ENCODE data around the gene SYNE1. TPM values are rescaled to one million over a fixed set of nuclear protein-coding genes. Genes with fewer than 3 reads are reported as not detected.

Gene SYNE1
- total and polyA plus RNA-seq, 10 donors: 27.8 to 336 (median 247) TPM

DNA sequence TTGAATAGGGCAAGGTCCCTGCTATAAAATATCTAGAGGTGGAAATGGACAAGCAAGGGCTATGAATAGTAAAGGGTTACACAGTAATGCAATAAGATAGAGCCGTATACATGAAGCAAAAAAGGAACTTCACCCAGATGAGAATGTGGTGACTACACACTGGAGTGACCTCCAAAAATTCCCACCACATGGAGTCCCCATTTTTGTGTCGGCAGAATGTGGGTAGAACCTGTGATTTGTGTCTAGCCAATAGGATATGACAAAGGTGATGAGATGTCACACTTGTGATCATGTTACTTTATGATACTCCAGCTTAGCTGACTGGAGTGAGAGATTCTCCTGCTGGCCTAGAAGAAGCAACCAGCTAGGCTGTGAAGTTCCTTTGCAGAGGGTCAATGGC is 96.8 kb downstream of the SYNE1 start:
- intact Hi-C loops (cut with DNase I; ENCODE audit: low total_unique reads): no loop called here
- no peak overlapping the region for H3K4me3 ChIP-seq
- 74 to 86% (median 82%) methylated on average over 2 of the region's 2 CpGs for WGBS, 5 donors
- no peaks in the 10 kb centered on the region for H3K27me3 ChIP-seq (replicated peaks in 1 of 7)
- peaks cover 0 to 5% (median 0%) of the 10 kb centered on the region in 6 donors for H3K36me3 ChIP-seq
- H3K9me3 ChIP-seq: no peaks in the 10 kb centered on the region
- no peak for TF ChIP-seq POLR2A (IDR thresholded peaks at IDR 0.05)
- TF ChIP-seq, protein P1, sequence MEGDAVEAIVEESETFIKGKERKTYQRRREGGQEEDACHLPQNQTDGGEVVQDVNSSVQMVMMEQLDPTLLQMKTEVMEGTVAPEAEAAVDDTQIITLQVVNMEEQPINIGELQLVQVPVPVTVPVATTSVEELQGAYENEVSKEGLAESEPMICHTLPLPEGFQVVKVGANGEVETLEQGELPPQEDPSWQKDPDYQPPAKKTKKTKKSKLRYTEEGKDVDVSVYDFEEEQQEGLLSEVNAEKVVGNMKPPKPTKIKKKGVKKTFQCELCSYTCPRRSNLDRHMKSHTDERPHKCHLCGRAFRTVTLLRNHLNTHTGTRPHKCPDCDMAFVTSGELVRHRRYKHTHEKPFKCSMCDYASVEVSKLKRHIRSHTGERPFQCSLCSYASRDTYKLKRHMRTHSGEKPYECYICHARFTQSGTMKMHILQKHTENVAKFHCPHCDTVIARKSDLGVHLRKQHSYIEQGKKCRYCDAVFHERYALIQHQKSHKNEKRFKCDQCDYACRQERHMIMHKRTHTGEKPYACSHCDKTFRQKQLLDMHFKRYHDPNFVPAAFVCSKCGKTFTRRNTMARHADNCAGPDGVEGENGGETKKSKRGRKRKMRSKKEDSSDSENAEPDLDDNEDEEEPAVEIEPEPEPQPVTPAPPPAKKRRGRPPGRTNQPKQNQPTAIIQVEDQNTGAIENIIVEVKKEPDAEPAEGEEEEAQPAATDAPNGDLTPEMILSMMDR (IDR thresholded peaks at IDR 0.05 in 8 of 11, conservative IDR thresholded peaks at IDR 0.05 in 3 of 11): no peak
- no peak overlapping the region for H3K27ac ChIP-seq
- peaks cover 0 to 4% (median 0%) of the 10 kb centered on the region in 6 donors for H3K4me1 ChIP-seq
- no peak for DNase-seq

DNA sequence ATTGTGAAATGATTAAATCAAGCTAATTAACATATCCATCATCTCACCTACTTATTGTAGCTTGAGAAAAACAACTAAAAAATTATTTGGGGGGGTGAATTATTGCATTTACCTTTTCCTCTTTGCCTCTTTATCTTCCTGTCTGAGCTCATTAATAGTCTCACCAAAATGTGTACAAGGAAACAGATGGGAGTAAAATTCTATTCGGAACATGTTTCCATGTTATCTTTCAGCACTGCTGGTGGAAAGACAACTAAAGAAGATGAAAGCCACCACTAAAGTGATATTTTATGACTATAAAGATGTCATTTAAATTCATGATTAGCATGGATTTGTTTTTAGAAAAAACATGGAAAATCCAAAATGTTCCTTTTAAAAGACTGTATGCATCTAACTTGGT is 102.6 kb downstream of the SYNE1 start:
- intact Hi-C loops (cut with DNase I; ENCODE audit: low total_unique reads): no loop called here
- Histone ChIP-seq H3K36me3 (peaks cover 0 to 5% (median 0%) of the 10 kb centered on the region in 6 donors), H3K4me1 (peaks cover 0 to 10% (median 0%) of the 10 kb centered on the region in 6 donors), H3K4me3 (no peak overlapping the region), H3K9me3 (no peaks in the 10 kb centered on the region), H3K27me3 (replicated peaks in 1 of 7) (no peaks in the 10 kb centered on the region), H3K27ac (no peak overlapping the region)
- no peak for TF ChIP-seq POLR2A (IDR thresholded peaks at IDR 0.05)
- WGBS, 5 donors: 36 to 77% (median 65%) methylated on average over 1 of the region's 1 CpG
- DNase-seq: no peak

DNA sequence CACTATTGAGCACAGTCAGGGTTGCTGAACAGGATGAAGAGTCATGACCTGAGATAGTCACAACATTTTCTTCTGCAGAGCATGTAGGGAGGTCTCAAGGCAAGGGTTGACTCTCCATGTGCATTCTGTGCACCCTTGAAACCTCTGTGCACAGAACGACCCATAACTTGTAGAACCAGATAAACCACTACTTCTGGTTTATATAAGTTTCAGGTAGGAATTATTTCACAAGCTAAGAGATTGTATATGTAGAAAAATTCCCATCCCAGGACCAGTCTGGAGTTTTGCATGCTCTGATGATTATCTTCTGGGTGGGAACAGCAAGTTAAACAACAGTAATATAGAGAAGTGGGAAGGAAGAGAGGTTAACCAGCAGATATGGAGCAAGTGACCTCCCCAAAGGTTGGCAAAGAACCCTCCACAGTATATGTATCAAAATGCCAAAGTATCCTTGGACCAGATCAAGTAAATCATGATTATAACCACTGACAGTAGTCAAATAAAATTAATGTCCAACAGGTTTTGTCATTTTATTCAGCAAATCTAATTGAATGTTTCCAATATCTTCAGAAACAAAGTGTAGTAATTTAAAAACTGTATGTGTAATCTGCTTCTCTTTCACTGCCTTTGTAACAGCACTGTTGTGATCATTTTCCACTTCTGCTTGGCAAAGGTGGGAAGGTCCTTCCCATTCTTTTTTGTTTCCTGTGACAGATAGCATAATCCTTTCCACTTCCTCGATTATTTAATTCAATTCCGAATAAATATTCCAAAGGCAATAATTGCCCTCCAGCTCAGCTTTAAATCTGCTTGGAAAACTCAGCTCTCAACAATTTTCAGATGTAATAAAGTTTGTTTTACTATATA is 104.4 kb downstream of the SYNE1 start:
- peaks cover 0 to 10% (median 0%) of the 10 kb centered on the region in 6 donors for H3K4me1 ChIP-seq
- TF ChIP-seq, protein P1 (IDR thresholded peaks at IDR 0.05 in 8 of 11, conservative IDR thresholded peaks at IDR 0.05 in 3 of 11): no peak
- TF ChIP-seq POLR2A (IDR thresholded peaks at IDR 0.05) (no peak), POLR2AphosphoS5 (IDR thresholded peaks at IDR 0.05) (no peak)
- no peak overlapping the region for H3K4me3 ChIP-seq
- no peak for DNase-seq
- intact Hi-C loops (cut with DNase I; ENCODE audit: low total_unique reads): no loop called here
- peak overlapping the region in 2 of 8 donors; percentile 4 to 5 for H3K27ac ChIP-seq
- H3K36me3 ChIP-seq: no peaks in the 10 kb centered on the region
- 53 to 84% (median 73%) methylated on average over 3 of the region's 3 CpGs for WGBS, 5 donors
- H3K9me3 ChIP-seq: no peaks in the 10 kb centered on the region
- H3K27me3 ChIP-seq (replicated peaks in 1 of 7): no peaks in the 10 kb centered on the region

DNA sequence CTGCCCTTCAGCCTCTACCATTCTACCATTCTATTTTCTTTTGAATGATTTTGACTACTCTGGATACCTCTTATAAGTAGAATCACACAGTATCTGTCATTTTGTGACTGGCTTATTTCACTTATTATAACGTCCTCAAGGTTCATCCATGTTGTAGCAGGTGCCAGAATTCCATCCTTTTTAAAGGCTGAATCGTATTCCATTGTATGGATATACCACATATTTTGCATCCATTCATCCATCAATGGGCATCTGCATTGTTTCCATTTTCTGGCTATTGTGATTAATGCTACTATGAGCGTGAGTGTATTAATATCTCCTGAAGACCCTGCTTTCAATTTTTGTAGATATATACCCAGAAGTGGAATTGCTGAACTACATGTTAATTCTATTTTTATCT is 105.5 kb downstream of the SYNE1 start:
- Histone ChIP-seq H3K9me3 (no peaks in the 10 kb centered on the region), H3K4me3 (no peak overlapping the region), H3K36me3 (no peaks in the 10 kb centered on the region), H3K27me3 (replicated peaks in 1 of 7) (no peaks in the 10 kb centered on the region), H3K4me1 (peaks cover 0 to 7% (median 0%) of the 10 kb centered on the region in 6 donors), H3K27ac (no peak overlapping the region)
- no peak for DNase-seq
- 75 to 92% (median 86%) methylated on average over 3 of the region's 3 CpGs for WGBS, 5 donors
- TF ChIP-seq POLR2A (IDR thresholded peaks at IDR 0.05): no peak
- TF ChIP-seq POLR2AphosphoS5 (IDR thresholded peaks at IDR 0.05): no peak
- TF ChIP-seq, protein P1 (IDR thresholded peaks at IDR 0.05 in 8 of 11, conservative IDR thresholded peaks at IDR 0.05 in 3 of 11): no peak
- intact Hi-C loops (cut with DNase I; ENCODE audit: low total_unique reads): no loop called here
